Measurements from ENCODE around the gene TEN1.

GRCh38 chr17:76022973-76023899, 44.2 kb downstream of the TEN1 start:
- peak; percentile 55; the same call in 1 of the 2 replicates for TF ChIP-seq ZNF600 (tag by site-specific recombination; IDR thresholded peaks at IDR 0.05)
- TF ChIP-seq CTCF (tag by site-specific recombination; IDR thresholded peaks at IDR 0.05) = no peak
- TF ChIP-seq ZNF274 (IDR thresholded peaks at IDR 0.05; ENCODE audit: low read length) = no peak
- TF ChIP-seq ZNF274 (tag by site-specific recombination; IDR thresholded peaks at IDR 0.05; ENCODE audit: borderline replicate concordance) = no peak
- no peak for TF ChIP-seq ZNF610 (tag by site-specific recombination; IDR thresholded peaks at IDR 0.05; ENCODE audit: borderline replicate concordance)
- no peak for TF ChIP-seq ZSCAN18 (tag by site-specific recombination; IDR thresholded peaks at IDR 0.05)
- TF ChIP-seq ZNF114 (tag by site-specific recombination; IDR thresholded peaks at IDR 0.05) = no peak
- no peak for TF ChIP-seq ZNF830 (tag by site-specific recombination; IDR thresholded peaks at IDR 0.05; ENCODE audit: low read depth)
- TF ChIP-seq ZBTB1 (tag by site-specific recombination; IDR thresholded peaks at IDR 0.05) = no peak
- no peak for TF ChIP-seq ZNF530 (tag by site-specific recombination; IDR thresholded peaks at IDR 0.05; ENCODE audit: low read depth)
- no peak for TF ChIP-seq SP7 (tag by site-specific recombination; IDR thresholded peaks at IDR 0.05)
- no peak for TF ChIP-seq ZBTB21 (tag by site-specific recombination; IDR thresholded peaks at IDR 0.05)
- TF ChIP-seq ZNF776 (tag by site-specific recombination; IDR thresholded peaks at IDR 0.05; ENCODE audit: borderline replicate concordance) = no peak
- TF ChIP-seq ZNF549 (tag by site-specific recombination; IDR thresholded peaks at IDR 0.05) = no peak
